ENCODE results near the gene MAP4K1.
A peak's percentile ranks its signal among the peaks of the same experiment; 100 is the strongest.

Gene MAP4K1

GRCh38 chr19:38654628-38655055 lies 36.9 kb upstream of the MAP4K1 start:
- Histone ChIP-seq H3K18ac (ENCODE audit: low read length) (no peak overlapping the region), H3K14ac (ENCODE audit: low read length) (no peak overlapping the region), H3K9me3 (ENCODE audit: insufficient read depth, low read depth, low read length) (no peaks in the 10 kb centered on the region), H4K91ac (ENCODE audit: low read depth, low read length) (no peak overlapping the region), H3K4ac (ENCODE audit: low read depth, low read length) (peak overlapping the region; percentile 2), H3K4me1 (ENCODE audit: control insufficient read depth in 1 of 2, insufficient read depth in 2 of 2, low read length in 2 of 2) (peaks cover 38 to 50% of the 10 kb centered on the region in 2 experiments), H3K9ac (ENCODE audit: low read length) (no peak overlapping the region), H3K79me1 (ENCODE audit: low read length) (peaks cover 33% of the 10 kb centered on the region), H3K79me2 (ENCODE audit: control insufficient read depth, insufficient read depth, low read length, poor library complexity) (peaks cover 44% of the 10 kb centered on the region), H3K27me3 (ENCODE audit: insufficient read depth, low read length) (no peaks in the 10 kb centered on the region), H4K8ac (ENCODE audit: low read depth, low read length) (no peak overlapping the region), H3K4me2 (ENCODE audit: low read length) (peak overlapping the region; percentile 1), H2AK5ac (ENCODE audit: low read length) (no peak overlapping the region), H3K4me3 (ENCODE audit: low read depth, low read length) (no peak overlapping the region), H4K12ac (ENCODE audit: low read depth, low read length) (no peak overlapping the region), H3K36me3 (ENCODE audit: control insufficient read depth in 1 of 2, insufficient read depth in 2 of 2, low read length in 2 of 2) (peaks cover 7 to 14% of the 10 kb centered on the region in 2 experiments), H3K23ac (ENCODE audit: low read length) (no peak overlapping the region), H2BK12ac (ENCODE audit: low read length) (no peak overlapping the region), H2BK120ac (ENCODE audit: insufficient read depth, low read length, poor library complexity) (no peak overlapping the region), H2AFZ (ENCODE audit: insufficient read depth, low read length, poor library complexity) (no peak overlapping the region), H3K27ac (ENCODE audit: low read depth, low read length) (no peak overlapping the region), H2BK5ac (ENCODE audit: low read depth, low read length, poor library complexity) (no peak overlapping the region)
- WGBS (ENCODE audit: extremely low coverage, insufficient coverage, insufficient read length) = no CpG with 5 or more reads among the region's 6 CpGs
- no peak for DNase-seq

GRCh38 chr19:38653028-38653571 lies 35.3 kb upstream of the MAP4K1 start:
- Histone ChIP-seq H3K79me2 (ENCODE audit: control insufficient read depth, insufficient read depth, low read length, poor library complexity) (peaks cover 56% of the 10 kb centered on the region), H3K9ac (ENCODE audit: low read length) (no peak overlapping the region), H3K4me1 (ENCODE audit: control insufficient read depth in 1 of 2, insufficient read depth in 2 of 2, low read length in 2 of 2) (peaks cover 34 to 43% of the 10 kb centered on the region in 2 experiments), H2BK12ac (ENCODE audit: low read length) (no peak overlapping the region), H3K4me3 (ENCODE audit: low read depth, low read length) (no peak overlapping the region), H2BK120ac (ENCODE audit: insufficient read depth, low read length, poor library complexity) (no peak overlapping the region), H3K27me3 (ENCODE audit: insufficient read depth, low read length) (no peaks in the 10 kb centered on the region), H2AFZ (ENCODE audit: insufficient read depth, low read length, poor library complexity) (no peak overlapping the region), H3K23ac (ENCODE audit: low read length) (no peak overlapping the region), H4K12ac (ENCODE audit: low read depth, low read length) (no peak overlapping the region), H3K18ac (ENCODE audit: low read length) (no peak overlapping the region), H2BK5ac (ENCODE audit: low read depth, low read length, poor library complexity) (no peak overlapping the region), H3K9me3 (ENCODE audit: insufficient read depth, low read depth, low read length) (no peaks in the 10 kb centered on the region), H3K36me3 (ENCODE audit: control insufficient read depth in 1 of 2, insufficient read depth in 2 of 2, low read length in 2 of 2) (peaks cover 7 to 14% of the 10 kb centered on the region in 2 experiments), H2AK5ac (ENCODE audit: low read length) (no peak overlapping the region), H4K91ac (ENCODE audit: low read depth, low read length) (no peak overlapping the region), H3K4ac (ENCODE audit: low read depth, low read length) (peak overlapping the region; percentile 70), H4K8ac (ENCODE audit: low read depth, low read length) (no peak overlapping the region), H3K27ac (ENCODE audit: low read depth, low read length) (no peak overlapping the region), H3K14ac (ENCODE audit: low read length) (no peak overlapping the region), H3K4me2 (ENCODE audit: low read length) (no peak overlapping the region), H3K79me1 (ENCODE audit: low read length) (peaks cover 37% of the 10 kb centered on the region)
- DNase-seq = peak in 1 of 2 donors; percentile 54
- WGBS (ENCODE audit: extremely low coverage, insufficient coverage, insufficient read length) = no CpG with 5 or more reads among the region's 7 CpGs

- no CpG with 5 or more reads among the region's 12 CpGs for WGBS (ENCODE audit: extremely low coverage, insufficient coverage, insufficient read length)
- Histone ChIP-seq H3K4me1 (ENCODE audit: control insufficient read depth in 1 of 2, insufficient read depth in 2 of 2, low read length in 2 of 2) (peaks cover 23 to 30% of the 10 kb centered on the region in 2 experiments), H3K79me2 (ENCODE audit: control insufficient read depth, insufficient read depth, low read length, poor library complexity) (peaks cover 53% of the 10 kb centered on the region), H2AFZ (ENCODE audit: insufficient read depth, low read length, poor library complexity) (no peak overlapping the region), H3K36me3 (ENCODE audit: control insufficient read depth in 1 of 2, insufficient read depth in 2 of 2, low read length in 2 of 2) (peaks cover 4 to 6% of the 10 kb centered on the region in 2 experiments), H2BK5ac (ENCODE audit: low read depth, low read length, poor library complexity) (peak overlapping the region; percentile 22), H3K27me3 (ENCODE audit: insufficient read depth, low read length) (no peaks in the 10 kb centered on the region), H3K9ac (ENCODE audit: low read length) (no peak overlapping the region), H3K18ac (ENCODE audit: low read length) (no peak overlapping the region), H3K4me2 (ENCODE audit: low read length) (peak overlapping the region; percentile 84), H3K4me3 (ENCODE audit: low read depth, low read length) (no peak overlapping the region), H3K4ac (ENCODE audit: low read depth, low read length) (peak overlapping the region; percentile 100), H3K14ac (ENCODE audit: low read length) (no peak overlapping the region), H2BK12ac (ENCODE audit: low read length) (no peak overlapping the region), H3K9me3 (ENCODE audit: insufficient read depth, low read depth, low read length) (no peaks in the 10 kb centered on the region), H2BK120ac (ENCODE audit: insufficient read depth, low read length, poor library complexity) (no peak overlapping the region), H4K91ac (ENCODE audit: low read depth, low read length) (no peak overlapping the region), H4K12ac (ENCODE audit: low read depth, low read length) (no peak overlapping the region), H4K8ac (ENCODE audit: low read depth, low read length) (no peak overlapping the region), H3K27ac (ENCODE audit: low read depth, low read length) (peak overlapping the region; percentile 49), H3K23ac (ENCODE audit: low read length) (no peak overlapping the region), H2AK5ac (ENCODE audit: low read length) (no peak overlapping the region), H3K79me1 (ENCODE audit: low read length) (peaks cover 35% of the 10 kb centered on the region)
- peak in 1 of 2 donors; percentile 61 for DNase-seq
These were observed 33.3 kb upstream of the MAP4K1 start for GRCh38 chr19:38650911-38651584.

GRCh38 chr19:38650172-38650775 lies 32.5 kb upstream of the MAP4K1 start:
- peak overlapping the region; percentile 73 for H3K9ac ChIP-seq (ENCODE audit: low read length)
- H2BK120ac ChIP-seq (ENCODE audit: insufficient read depth, low read length, poor library complexity) = peak overlapping the region; percentile 23
- peak overlapping the region; percentile 84 for H3K4me2 ChIP-seq (ENCODE audit: low read length)
- H3K79me1 ChIP-seq (ENCODE audit: low read length) = peaks cover 35% of the 10 kb centered on the region
- peaks cover 52% of the 10 kb centered on the region for H3K79me2 ChIP-seq (ENCODE audit: control insufficient read depth, insufficient read depth, low read length, poor library complexity)
- no peaks in the 10 kb centered on the region for H3K9me3 ChIP-seq (ENCODE audit: insufficient read depth, low read depth, low read length)
- peak overlapping the region; percentile 52 for H3K27ac ChIP-seq (ENCODE audit: low read depth, low read length)
- peak overlapping the region; percentile 59 for H3K4me3 ChIP-seq (ENCODE audit: low read depth, low read length)
- peak overlapping the region; percentile 53 for H2BK5ac ChIP-seq (ENCODE audit: low read depth, low read length, poor library complexity)
- H3K18ac ChIP-seq (ENCODE audit: low read length) = peak overlapping the region; percentile 78
- peak overlapping the region; percentile 28 for H2BK12ac ChIP-seq (ENCODE audit: low read length)
- peaks cover 3 to 5% of the 10 kb centered on the region in 2 experiments for H3K36me3 ChIP-seq (ENCODE audit: control insufficient read depth in 1 of 2, insufficient read depth in 2 of 2, low read length in 2 of 2)
- H3K4me1 ChIP-seq (ENCODE audit: control insufficient read depth in 1 of 2, insufficient read depth in 2 of 2, low read length in 2 of 2) = peaks cover 23 to 27% of the 10 kb centered on the region in 2 experiments
- no peaks in the 10 kb centered on the region for H3K27me3 ChIP-seq (ENCODE audit: insufficient read depth, low read length)
- peak overlapping the region; percentile 74 for H4K91ac ChIP-seq (ENCODE audit: low read depth, low read length)
- H3K23ac ChIP-seq (ENCODE audit: low read length) = no peak overlapping the region
- H4K12ac ChIP-seq (ENCODE audit: low read depth, low read length) = peak overlapping the region; percentile 24
- no peak overlapping the region for H2AK5ac ChIP-seq (ENCODE audit: low read length)
- peak overlapping the region; percentile 100 for H3K4ac ChIP-seq (ENCODE audit: low read depth, low read length)
- peak overlapping the region; percentile 76 for H3K14ac ChIP-seq (ENCODE audit: low read length)
- DNase-seq = no peak
- H4K8ac ChIP-seq (ENCODE audit: low read depth, low read length) = peak overlapping the region; percentile 55
- WGBS (ENCODE audit: extremely low coverage, insufficient coverage, insufficient read length) = no CpG with 5 or more reads among the region's 8 CpGs
- H2AFZ ChIP-seq (ENCODE audit: insufficient read depth, low read length, poor library complexity) = peak overlapping the region; percentile 23

Measured in trophoblast cell (in vitro differentiated cells and primary cell).